Hematopoietic multipotent progenitor cell treated with erythropoietin and hydrocortisone succinate and interleukin-3 and kit ligand, for 4 days (in vitro differentiated cells): ENCODE data around the gene MSGN1.

Experiments used
- DNase-seq: peaks from one replicate; pipeline ENCODE4 v3.0.0-alpha.2; 2015

The MSGN1 gene, protein sequence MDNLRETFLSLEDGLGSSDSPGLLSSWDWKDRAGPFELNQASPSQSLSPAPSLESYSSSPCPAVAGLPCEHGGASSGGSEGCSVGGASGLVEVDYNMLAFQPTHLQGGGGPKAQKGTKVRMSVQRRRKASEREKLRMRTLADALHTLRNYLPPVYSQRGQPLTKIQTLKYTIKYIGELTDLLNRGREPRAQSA

DNA sequence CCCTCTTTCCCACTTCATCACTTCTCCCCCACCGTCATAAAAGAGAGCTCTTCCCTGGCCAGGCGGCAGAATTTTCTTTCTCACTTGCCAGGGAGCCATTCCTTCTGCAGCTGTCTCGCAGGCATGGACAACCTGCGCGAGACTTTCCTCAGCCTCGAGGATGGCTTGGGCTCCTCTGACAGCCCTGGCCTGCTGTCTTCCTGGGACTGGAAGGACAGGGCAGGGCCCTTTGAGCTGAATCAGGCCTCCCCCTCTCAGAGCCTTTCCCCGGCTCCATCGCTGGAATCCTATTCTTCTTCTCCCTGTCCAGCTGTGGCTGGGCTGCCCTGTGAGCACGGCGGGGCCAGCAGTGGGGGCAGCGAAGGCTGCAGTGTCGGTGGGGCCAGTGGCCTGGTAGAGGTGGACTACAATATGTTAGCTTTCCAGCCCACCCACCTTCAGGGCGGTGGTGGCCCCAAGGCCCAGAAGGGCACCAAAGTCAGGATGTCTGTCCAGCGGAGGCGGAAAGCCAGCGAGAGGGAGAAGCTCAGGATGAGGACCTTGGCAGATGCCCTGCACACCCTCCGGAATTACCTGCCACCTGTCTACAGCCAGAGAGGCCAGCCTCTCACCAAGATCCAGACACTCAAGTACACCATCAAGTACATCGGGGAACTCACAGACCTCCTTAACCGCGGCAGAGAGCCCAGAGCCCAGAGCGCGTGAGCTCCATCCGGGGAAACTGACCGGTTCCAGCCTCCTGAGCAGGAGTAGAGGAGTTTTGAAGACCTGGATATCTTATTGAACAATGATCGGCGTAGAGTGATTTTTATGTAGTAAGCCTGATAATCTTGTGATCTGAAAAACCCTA is at the start of gene MSGN1:
MSGN1 (plus strand) TSS at position 65 of the 850 bp plus-strand sequence; CDS start at position 124, 59 bp downstream.
- DNase-seq: no peak

DNA sequence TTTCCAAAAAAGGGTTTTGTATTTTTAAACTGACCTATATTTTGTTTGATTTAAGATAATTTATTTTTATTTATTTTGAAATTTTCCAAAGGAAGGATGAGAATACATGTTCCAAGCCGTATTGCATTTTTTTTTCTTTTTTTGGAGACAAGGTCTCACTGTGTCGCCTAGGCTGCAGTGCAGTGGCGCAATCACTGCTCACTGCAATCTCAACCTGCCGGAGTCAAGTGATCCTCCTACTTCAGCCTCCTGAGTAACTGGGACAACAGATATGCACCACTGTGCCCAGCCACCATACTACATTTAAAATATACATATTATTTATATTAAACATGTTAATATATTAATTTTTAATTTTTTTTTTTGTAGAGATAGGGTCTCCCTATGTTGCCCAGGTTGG is 47.4 kb upstream of the MSGN1 start:
- DNase-seq: no peak

DNA sequence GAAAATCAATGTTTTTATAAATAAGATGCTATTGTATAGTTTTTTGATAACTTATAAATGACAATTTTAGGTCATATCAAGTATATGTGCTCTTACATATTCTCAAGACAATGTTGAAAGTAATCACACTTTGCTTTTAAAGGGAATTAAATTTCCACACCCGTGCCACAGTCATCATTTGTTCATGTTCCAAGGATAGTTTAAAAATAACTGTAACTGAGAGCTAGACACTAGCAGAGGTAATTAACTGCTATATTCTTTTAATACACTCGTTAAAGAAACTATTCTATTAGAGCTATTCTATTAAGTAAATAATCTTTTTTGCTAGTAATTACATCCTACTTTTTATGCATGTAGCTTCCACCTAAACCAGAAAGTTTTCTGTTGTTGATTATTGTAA is 44.3 kb upstream of the MSGN1 start:
- DNase-seq: no peak

DNA sequence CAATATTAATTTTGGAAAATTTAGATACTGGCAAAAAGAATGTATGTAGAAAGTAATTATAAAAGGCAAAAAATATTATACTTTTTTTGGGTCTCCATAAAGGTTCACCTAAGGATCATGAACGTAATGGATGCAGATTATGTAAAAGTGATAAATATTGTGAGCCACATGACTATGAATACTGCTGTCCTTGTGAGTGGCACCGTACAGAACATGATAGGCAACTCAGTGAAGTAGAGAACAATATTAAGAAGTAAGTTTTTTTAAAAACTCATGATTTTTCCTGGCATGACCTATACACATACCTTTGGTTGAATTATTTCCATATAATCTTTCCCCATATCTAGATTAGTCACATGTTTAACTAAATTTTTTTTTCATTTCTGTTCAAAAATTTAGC is 43.7 kb upstream of the MSGN1 start:
- no peak for DNase-seq

DNA sequence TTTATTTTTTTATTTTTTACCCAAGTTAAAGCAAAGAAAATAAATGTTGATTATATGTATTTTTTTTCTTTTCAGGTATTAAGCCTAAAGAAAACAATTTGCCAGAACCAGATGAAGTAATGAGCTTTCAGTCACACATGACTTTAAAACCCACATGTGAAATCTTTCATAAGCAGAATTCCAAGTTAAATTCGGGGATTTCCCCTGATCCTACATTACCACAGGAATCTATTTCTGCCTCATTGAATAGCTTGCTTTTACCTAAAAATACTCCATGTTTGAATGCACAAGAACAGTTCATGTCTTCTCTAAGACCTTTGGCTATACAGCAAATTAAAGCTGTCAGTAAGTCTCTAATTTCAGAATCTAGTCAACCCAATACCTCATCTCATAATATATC is 35.7 kb upstream of the MSGN1 start:
- no peak for DNase-seq

DNA sequence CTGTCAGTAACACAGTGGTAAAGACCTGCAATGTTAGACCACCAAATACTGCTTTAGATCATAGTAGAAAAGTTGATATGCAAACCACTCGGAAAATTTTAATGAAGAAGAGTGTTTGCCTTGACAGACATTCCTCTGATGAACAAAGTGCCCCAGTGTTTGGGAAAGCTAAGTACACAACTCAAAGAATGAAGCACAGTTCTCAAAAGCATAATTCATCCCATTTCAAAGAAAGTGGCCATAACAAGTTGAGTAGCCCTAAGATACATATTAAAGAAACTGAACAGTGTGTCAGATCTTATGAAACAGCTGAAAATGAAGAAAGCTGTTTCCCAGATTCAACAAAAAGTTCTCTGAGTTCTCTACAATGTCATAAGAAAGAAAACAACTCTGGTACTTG is 34.8 kb upstream of the MSGN1 start:
- no peak for DNase-seq

DNA sequence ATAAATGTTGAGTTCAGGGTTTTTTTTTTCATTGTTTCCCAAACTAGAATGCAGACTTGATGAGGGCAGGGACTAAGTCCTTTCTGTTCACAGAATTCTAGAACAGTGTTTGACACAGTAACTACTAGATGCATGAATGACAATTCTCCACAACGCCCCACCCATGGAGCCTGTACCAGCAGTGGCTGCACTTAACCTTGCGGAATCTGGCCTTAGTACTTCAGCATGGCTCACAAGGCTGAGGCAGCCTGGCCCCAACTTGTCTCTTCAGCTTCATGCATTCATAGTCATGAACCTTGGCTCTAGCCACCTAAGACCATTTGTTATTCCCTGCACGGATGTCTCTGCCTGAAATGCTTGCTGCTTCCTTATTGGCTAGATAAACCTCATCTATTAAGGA is 29.5 kb upstream of the MSGN1 start:
- no peak for DNase-seq

DNA sequence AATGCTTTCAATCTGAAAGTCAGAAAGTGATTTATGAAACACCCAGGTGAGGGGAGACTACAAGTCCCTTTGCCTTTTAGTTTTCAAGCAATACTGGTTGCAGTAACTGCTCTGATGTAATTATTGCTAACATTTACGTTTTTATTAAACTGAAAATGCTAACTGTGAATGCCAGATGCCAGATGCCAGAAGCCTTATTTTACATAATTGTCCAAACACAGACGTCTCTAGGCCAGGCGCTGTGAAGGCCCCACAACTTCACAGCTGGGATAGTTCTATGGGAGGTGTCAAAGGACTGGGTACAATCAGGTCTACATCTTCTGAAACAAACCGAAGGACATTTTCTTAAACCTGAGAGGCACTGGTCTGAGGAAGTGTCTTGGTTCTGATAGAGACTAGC is 27.5 kb upstream of the MSGN1 start:
- no peak for DNase-seq

DNA sequence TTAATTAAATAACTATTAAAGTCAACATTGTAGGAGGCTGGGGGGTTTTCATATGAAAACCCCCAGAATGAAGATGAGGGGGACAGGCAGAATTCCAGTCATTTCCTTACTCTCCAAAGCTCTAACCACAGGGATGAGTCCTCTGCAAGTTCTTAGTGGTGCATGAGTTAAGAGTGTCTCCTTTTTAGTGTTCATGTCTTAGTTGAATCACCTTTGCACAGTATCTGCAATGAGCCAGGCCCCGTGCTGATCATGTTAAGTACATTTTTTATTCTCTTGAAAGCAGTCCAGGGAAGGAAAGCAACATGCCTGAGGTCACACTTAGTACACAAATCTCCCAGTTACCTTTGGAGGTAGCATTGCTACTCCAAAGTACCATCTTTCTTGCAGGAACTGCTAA is 25.7 kb upstream of the MSGN1 start:
- no peak for DNase-seq

DNA sequence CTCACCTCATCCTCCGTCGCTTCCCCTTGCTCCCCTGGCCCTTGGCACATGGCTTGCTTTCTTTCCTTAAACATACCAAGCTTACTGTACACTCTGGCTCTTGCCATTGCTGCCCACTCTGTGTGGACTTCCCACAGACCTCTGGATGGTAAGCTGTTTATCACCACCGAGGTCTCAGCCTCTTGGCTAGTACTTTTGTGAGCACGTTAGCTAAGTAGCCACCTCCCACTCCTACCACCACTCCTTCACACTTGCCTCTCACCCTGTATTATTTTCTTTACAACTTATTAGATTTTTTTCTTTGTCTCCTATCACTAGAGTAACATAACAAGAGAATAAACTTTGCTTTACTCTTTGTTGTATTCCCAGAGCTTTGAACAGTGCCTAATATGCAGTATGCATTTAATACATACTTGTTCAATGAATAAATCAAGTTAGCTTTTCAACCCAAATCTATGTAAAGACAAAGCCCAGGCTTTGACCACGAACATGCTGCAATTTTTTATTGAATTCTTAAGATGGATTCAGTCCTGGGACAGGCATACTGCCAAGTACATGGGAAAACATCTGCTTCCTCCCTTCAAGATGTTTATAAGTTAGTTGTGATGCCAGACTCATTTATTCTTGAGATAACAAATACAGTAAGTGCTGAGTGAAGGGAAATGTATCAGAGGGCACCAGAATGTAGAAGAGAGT is 25.0 kb upstream of the MSGN1 start:
- peak; percentile 75 for DNase-seq

DNA sequence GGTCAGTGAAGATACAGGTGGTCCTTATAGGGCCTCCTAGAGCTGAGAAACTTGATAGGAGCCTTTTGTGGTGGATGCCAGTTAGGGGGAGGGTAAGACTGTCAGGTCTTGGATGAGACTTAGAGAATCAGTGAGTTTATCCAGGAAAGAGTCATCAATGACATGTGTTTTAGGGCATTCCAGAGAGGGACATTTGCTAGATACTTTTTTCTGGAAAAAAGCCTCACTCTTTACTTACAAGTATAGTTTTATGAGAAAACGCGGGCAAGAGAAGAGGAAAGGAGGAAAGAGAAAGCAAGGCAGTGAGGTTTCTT is 24.5 kb upstream of the MSGN1 start:
- DNase-seq: no peak

DNA sequence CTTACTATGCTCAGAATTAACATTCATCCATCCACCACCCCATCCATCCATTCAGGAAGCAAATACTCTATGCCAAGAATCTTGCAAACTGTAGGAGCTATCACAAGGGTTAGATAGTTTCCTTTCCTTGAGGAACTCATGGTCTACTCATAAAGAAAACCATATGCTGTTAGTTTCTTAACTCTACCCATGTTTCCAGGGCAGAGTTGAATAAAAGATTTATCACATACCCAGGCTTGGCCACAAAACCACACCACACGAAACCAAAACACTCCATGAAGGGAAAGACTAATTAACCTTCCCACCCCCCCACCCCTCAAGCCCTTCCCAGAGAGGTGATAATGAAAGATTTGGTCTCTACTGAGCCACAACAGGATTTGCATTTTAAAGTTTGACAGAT is 23.7 kb upstream of the MSGN1 start:
- DNase-seq: peak; percentile 65

DNA sequence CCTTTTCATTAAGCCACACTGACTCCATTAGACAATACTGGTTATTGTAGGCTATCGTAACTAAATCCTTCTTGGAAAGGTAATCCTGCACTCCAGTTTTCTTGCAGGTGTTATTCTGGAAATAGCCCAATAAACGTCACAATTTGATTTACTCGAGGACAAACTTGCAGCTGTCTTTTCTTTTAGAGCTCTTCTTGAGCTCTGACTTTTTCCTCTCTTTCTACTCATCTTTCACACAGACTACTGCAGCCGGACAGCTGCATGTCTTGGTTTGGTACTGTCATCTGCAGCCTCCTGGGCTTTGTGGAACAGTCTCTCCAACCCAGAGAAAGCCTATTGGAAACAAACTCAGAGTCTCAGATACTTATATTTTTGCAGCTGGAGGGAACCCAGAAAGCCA is 23.0 kb upstream of the MSGN1 start:
- no peak for DNase-seq

DNA sequence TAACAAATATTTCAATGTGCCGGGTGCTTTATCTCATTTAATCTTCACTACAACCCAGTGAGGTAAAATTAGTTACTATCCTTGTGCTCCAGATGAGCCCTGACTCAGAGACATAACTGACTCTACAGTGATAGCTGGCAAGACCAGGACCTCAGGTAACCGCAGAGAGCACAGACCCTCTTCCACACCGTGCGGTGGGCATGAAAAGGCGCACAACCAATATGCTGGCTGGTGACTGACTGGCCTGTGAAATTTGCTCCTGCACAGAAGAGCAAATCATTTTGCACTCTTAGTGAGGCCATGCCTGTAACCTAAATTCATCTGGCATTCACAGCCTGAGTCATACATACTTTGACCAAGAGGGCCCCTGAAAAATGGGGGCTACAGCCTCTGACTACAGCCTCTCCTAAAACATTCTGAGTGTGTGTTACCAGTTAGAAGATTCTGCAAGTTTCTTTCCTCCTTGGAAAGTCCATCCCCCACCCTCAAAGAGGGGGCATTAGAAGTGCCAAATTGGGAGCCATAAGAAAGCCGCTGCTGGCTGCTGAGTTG is 22.4 kb upstream of the MSGN1 start:
- DNase-seq: no peak

DNA sequence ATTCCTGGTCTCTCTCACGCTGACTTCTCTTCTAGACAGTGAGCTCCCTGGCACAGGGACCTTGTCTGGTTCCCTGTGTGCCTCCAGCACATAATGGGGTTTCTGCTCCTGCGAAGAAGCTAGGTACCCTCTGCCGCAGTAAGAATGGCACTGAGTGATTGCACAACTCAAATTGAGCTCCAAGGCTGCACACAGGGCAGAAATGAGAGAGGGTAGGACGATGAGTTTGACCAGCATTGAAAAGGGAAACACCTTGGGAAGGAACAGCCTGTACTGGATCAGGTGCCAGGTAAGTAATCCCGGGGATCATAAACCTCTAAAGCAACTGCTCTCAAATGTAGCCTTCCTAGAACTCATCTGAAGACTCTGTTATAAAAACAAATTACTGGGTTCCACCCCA is 21.0 kb upstream of the MSGN1 start:
- DNase-seq: no peak

DNA sequence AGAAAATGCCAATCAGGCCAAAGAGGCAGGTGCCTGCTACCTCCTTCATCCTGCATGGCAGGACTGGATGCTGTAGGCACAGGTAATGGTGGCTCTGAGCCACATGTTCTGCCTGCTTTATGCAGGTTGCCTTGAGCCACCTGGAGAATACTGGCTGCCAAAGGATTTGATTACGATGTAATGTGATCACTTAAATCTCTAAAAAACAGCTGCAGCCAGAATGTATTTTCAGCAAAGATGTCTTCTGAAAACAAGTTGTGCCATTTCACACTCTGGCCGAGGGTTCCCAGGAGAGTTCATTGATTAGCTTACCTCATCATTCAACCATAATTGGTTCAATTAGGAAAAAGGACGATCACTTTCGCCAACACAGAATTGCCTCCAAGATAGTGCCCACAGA is 17.9 kb upstream of the MSGN1 start:
- no peak for DNase-seq

DNA sequence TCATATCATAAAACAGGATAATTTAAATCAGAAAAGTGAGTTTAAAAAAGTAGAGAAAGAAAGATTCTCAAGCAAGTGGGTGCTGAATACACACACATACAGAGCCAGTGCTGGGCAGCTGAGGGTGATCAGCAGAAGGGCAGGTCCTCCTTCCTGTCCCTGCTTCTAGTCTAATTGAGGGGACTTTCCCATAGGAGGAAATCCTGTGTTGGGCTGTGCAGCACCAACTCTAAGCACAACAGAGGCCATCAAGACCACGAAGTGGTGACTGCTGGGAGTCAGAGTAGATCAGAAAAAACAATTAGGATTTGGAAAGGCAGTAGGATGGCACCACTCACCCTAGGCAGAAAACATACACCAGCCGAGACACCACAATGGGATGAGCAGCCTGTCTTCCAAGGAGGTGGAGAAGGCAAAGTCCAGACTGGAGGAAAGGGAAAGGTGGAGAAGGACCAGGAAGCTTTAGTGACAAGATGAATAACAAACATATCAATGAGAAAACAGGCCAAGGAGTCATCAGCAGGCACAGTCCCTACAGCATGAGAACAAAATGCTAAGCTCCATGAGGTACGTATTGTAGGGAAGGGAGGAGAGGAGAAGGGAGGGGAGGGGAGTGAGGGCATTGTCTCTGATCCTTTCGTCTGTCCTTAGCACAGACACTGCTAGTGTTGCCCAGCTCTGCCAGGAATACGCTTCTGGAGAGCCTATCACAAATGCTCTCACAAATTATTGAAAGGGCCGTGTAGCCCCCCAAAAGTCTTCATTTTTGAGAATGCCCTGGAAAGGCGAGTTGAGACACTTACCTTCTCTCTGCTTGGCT is 16.7 kb upstream of the MSGN1 start:
- no peak for DNase-seq

DNA sequence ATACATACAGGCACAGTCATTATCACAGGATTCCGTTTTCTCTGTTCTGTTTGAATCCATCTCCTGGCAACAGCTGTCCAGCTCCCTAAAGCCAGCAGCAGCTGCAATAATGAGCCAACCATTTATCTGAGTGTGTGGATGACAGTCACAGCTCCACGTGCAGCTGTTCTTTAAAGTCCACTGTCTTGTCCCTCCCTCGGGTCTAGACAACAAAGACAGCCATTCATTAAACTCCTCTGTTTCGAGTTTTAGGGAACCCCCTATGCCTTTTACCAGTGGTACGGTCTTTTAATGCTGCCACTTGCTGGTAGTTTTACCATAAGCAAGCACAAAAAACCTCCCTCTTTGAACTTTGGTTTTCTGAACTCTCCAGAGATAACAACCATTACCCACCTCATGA is 16.0 kb upstream of the MSGN1 start:
- no peak for DNase-seq

DNA sequence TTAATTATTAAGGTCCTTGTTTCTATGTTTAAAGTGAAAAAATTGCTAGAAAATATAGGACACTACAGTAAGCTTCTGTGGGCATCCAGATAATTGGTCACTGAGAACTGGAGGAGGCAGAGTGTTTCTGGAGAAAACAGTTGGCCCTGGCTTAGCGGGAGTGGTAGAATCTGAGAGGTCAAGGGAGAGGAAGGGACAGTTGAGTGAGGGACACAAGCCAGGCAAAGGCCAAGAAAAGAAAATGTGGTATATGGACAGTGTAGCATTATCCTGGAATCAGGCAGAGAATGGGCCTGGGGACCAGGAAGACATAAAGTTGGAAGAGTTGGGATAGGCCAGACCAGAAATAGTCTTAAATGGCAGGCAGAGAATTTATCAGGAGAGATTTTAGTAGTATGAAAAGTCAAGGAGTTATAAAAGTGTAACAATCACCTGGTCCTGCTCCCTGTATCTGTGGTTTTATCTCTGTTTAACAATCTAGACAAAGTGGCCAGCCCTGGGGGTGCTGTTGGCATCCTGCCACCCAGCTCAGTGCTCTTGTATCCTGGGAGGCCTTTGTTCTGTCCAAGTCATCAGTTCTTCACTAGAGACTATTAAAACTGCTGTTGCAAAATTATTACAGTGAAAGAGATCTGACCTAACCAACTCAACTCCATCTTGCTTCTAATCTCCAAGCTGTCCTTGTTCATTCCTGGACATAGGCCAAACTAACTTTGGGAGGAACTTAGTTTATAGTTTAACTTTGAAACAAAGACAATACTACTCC is 15.4 kb upstream of the MSGN1 start:
- DNase-seq: no peak

DNA sequence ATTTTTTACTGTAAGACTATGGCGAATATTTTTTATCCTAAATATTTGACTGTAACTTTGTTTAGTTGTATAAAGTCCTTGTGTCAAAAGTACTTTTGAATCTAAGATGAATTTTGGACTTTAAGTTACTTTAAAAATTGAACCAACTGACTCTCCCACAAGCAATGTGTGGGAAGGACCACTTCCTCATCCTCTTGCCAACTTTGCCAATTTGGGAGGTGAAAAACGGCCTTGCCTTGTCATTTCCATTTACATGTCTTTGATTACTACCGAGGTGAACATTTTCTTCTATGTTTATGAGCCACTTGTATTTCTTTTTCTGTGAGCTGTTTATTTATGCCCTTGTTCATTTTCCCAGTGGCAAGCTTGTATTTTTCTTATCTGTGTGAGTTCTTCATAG is 12.8 kb upstream of the MSGN1 start:
- no peak for DNase-seq

DNA sequence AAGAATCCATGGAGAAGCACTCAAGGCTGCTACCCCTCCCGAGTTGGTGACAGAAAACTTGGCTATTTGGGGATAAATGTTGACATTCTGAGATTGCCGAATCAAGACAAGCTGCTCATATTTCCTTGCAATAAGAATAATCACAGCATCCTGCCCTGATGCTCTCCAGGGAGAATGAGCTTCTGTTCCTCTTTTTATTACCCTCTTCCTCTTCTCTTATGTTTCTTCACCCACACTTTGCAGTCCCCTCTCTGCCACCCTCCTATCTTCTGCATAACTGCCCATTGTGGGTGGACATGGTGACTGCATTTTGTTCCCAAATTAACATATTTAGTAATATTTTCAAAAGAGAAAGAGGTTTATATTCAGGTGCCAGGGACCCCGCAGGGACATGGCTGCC is 11.9 kb upstream of the MSGN1 start:
- DNase-seq: peak; percentile 35

DNA sequence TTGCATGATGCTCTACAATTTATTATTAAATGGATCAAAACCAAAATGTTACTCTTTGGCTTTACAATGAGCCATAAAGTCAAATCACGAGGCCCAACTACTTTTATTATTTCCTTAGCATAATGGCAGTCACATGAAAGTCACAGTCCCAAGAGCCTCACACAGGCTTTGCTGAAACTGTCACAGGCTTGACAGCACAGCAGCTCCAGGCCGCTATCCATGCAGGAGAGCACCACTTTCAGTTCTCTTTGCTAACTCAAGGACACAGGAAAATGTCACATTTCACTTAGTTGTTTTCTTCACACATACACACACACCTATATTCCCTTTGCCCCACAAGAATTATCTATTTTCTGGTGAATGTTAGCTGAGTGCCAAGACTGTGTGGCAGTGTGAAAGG is 11.1 kb upstream of the MSGN1 start:
- no peak for DNase-seq
